Measurements from ENCODE around the gene ELF2.

DNA sequence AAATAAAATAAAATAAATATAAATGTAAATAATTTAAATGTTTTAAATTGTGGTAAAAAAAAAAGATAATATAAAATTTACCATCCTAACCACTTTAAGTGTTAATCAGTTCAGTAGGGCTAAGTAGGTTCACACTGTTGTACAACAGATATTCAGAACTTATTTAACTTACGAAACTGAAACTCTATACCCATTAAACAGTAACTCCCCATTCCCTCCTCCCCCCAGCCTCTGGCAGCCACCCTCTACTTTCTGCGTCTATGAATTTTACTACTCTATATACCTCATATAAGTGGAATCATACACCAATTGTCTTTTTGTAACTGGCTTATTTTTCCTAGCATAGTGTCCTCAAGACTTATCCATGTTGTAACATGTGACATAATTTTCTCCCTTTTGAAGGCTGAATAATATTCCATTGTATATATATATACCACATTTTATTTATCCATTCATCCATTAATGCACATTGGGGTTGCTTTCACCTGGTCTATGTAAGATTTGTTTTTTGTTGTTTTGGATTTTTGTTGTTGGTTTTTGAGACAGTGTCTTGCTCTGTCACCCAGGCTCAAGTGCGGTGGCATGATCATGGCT lies 32.5 kb upstream of the ELF2 start:
- TF ChIP-seq ZNF701 (tag by site-specific recombination; IDR thresholded peaks at IDR 0.05) (no peak), ZBTB20 (tag by site-specific recombination; IDR thresholded peaks at IDR 0.05) (no peak)
- TF ChIP-seq, protein P1, sequence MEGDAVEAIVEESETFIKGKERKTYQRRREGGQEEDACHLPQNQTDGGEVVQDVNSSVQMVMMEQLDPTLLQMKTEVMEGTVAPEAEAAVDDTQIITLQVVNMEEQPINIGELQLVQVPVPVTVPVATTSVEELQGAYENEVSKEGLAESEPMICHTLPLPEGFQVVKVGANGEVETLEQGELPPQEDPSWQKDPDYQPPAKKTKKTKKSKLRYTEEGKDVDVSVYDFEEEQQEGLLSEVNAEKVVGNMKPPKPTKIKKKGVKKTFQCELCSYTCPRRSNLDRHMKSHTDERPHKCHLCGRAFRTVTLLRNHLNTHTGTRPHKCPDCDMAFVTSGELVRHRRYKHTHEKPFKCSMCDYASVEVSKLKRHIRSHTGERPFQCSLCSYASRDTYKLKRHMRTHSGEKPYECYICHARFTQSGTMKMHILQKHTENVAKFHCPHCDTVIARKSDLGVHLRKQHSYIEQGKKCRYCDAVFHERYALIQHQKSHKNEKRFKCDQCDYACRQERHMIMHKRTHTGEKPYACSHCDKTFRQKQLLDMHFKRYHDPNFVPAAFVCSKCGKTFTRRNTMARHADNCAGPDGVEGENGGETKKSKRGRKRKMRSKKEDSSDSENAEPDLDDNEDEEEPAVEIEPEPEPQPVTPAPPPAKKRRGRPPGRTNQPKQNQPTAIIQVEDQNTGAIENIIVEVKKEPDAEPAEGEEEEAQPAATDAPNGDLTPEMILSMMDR (tag by site-specific recombination; IDR thresholded peaks at IDR 0.05) = no peak
- TF ChIP-seq, protein P2, sequence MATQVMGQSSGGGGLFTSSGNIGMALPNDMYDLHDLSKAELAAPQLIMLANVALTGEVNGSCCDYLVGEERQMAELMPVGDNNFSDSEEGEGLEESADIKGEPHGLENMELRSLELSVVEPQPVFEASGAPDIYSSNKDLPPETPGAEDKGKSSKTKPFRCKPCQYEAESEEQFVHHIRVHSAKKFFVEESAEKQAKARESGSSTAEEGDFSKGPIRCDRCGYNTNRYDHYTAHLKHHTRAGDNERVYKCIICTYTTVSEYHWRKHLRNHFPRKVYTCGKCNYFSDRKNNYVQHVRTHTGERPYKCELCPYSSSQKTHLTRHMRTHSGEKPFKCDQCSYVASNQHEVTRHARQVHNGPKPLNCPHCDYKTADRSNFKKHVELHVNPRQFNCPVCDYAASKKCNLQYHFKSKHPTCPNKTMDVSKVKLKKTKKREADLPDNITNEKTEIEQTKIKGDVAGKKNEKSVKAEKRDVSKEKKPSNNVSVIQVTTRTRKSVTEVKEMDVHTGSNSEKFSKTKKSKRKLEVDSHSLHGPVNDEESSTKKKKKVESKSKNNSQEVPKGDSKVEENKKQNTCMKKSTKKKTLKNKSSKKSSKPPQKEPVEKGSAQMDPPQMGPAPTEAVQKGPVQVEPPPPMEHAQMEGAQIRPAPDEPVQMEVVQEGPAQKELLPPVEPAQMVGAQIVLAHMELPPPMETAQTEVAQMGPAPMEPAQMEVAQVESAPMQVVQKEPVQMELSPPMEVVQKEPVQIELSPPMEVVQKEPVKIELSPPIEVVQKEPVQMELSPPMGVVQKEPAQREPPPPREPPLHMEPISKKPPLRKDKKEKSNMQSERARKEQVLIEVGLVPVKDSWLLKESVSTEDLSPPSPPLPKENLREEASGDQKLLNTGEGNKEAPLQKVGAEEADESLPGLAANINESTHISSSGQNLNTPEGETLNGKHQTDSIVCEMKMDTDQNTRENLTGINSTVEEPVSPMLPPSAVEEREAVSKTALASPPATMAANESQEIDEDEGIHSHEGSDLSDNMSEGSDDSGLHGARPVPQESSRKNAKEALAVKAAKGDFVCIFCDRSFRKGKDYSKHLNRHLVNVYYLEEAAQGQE (tag by site-specific recombination; IDR thresholded peaks at IDR 0.05) = no peak
